Ureter (tissue), 1 donor: ENCODE measurements around the gene TAL2. TPM values are rescaled to one million over a fixed set of nuclear protein-coding genes. Genes with fewer than 3 reads are reported as not detected.
"Not testable (repeated sequence)": the region's sequence is repeated elsewhere in the genome, so short reads cannot be mapped to it uniquely, and the experiment has no call there.

ENCODE experiments used
- DNase-seq: peaks from one replicate; pipeline ENCODE4 v3.0.0-alpha.2; 2020; ENCODE audit warnings: low spot score
- total RNA-seq: library from RNA; stranded (reverse); gene quantifications from one replicate; pipeline ENCODE4 v1.2.4, GENCODE V29; 2023
- donor health status: DM: yes; HTN: yes; CAD: no.

Gene TAL2
- total RNA-seq, 1 donor from 2014 or later = not detected

DNA sequence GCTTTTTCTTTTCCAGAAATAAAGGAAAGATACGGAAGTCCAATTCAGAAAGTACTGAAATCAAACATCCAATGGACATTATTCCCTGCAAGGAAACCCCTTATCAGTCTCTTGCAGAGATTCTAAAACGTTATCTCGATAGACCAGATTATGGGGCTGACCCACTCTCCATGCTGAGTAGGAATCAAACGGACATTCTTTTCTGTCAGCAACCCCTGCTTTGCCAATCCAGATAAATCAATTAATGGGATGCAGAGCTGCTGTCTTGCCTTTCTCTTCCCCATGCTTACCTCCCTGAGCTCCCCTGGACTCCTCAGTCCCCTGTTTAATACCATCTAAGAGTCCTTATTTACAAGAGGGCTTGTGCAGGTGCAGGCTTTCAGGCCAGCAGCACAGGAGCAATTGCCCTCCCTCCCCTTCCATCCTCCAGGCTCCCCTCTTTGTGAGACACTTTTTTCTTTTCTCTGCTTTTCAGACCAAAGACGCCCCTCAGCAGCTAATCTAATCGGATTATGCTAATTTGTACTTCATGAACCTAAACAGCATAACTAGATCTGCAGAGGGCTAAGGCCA, 14.2 kb downstream of the TAL2 start:
- no peak for DNase-seq

- DNase-seq = no peak
These were observed 15.9 kb downstream of the TAL2 start for GRCh38 chr9:105678163-105678562.

GRCh38 chr9:105678781-105679180, 16.5 kb downstream of the TAL2 start:
- DNase-seq = no peak

GRCh38 chr9:105679257-105680022, 17.2 kb downstream of the TAL2 start:
- no peak for DNase-seq

DNA sequence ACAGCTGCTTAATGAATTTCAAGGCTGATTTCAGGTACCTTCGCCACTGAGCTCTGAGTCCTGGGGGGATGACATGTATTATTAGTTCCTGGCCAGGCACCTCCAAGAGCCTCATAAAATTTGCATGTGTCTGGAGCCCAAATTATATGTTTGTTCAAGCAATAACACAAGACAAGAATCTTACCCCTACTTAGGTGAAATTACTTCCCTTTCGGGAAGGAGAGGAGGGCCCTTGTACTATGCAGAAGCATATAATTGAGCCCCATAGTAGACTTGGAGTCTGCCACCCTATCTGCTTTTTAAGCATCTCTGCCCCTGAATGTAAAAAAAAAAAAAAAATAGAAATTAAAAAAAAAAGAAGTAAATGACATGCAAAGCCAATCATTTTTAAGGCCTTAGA, 19.1 kb downstream of the TAL2 start:
- DNase-seq = no peak

DNA sequence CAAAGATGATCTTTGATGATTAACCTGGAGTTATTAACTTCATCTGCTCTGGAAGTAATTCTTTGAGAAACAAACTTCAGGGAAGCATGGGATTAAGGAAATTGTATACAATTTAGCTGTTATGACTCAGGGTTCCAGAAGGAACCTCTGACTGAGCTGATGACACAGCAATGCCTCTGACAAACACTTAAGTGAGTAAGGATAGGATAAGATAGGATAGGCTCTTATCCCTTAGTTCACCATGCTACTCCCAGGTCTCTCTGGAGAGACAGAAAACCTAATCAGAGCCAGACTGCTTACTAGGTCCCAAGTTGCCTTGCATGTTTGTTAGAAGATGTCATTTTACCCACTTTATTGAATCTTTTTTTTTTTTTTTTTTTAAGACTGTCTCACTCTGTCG, 19.5 kb downstream of the TAL2 start:
- no peak for DNase-seq

DNA sequence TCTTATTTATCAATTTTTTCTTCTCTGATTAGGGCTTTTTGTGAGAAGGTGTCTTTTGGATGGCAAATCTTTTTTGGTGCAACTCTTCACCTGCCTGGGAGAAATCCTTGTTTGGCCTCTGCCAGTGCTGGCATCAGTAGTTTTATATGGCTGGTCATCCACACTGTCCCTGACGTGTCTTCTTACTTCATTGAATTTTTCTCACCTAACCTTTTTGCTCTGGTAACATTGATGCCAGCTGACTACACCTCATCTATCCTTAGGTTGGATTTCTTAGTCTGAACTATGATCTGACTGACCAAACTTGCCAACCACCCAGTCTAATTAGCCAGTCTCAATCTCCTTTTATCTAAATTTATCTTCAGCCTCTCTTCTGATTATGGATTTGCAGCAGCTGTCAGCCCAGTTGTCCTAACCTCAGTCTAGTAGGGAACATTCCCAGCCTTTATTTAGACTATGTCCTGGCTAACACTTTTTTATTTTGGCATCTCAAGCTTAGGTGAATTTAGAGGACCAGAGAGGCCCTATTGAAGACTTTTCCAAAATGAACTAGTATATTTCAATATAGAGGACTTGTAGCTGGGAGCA, 21.5 kb downstream of the TAL2 start:
- DNase-seq = no peak

- no peak for DNase-seq
These were observed 24.7 kb downstream of the TAL2 start for GRCh38 chr9:105686936-105687335.

DNA sequence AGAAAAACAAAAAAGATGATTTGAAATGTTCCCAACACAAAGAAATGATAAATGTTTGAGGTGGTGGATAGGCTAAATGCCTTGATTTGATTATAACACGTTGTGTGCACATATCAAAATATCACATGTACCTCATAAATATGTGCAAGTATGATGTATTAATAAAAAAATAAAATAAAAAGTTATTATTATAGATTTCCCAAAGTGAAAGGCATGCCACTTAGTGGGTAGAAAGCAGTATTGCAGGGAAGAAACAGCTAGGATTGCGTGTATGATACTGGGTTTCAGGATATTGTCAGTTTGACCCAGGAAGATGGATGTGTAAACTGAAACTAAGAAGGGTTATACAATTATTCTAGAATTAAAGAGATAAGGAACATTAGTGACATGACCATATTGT, 28.5 kb downstream of the TAL2 start:
- no peak for DNase-seq

GRCh38 chr9:105693435-105694189, 31.4 kb downstream of the TAL2 start:
- DNase-seq = no peak

GRCh38 chr9:105694190-105694847, 32.1 kb downstream of the TAL2 start, which contains the start of gene TMEM38B:
TMEM38B (plus strand) TSS chr9:105694541; CDS start chr9:105694661, 120 bp downstream.
- peak; percentile 66 for DNase-seq

DNA sequence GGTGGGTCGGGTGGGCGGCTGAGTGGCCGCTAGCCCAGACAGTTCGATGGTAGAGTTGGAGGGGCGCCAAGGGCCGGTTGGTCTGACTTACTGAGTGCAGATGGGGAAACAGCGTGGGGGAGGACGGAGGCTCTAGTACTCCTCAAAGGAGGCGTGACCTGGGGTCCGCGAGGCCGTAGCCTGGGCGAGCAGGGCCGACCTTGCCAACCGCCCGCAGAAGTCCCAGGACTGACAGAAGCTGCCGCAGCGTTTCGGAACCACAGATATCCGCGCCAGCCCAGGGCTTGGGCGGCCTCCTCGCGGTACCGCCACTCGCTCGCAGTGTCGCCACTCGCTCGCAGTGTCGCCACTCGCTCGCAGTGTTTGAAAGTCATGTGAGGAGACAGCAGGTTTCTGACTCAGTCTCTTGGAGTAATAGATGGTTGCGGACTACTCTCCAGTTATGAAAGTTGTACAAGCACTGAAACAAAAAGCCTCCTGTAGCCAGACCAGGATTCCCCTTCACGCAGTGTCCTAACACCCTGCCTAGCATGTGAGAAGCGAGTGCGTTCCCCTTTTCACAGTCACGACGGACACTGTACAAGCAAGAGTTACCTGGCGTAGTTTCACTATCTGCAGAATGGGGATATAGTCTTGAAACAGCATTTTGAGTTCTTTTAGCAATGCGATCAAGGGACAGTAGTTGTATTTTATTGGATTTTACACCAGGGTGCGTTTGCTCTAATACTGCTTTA, 32.8 kb downstream of the TAL2 start:
- DNase-seq = peak; percentile 56

DNA sequence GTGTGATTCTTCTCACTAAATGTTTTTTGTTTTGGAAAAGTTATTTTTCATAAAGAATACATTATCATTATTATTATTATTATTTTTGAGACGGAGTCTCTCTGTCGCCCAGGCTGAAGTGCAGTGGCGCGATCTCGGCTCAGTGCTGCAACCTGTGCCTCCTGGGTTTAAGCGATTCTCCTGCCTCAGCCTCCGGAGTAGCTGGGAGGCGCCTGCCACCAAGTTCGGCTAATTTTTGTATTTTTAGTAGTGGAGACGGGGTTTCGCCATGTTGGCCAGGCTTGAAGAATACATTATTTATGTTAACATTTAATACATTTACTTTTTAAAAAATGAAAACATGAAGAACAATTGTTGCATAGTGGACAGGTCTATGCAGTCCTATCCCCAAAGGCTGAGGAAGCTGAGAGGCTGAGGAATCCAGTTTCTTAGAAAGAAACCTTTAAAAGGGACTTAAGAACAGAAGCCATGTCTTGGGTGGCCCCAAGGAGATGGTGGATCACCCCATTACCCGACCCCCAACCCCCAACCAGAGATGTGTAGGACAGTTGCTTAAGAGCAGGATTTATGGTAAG, 34.0 kb downstream of the TAL2 start:
- DNase-seq = no peak

GRCh38 chr9:105697871-105698270, 35.6 kb downstream of the TAL2 start:
- no peak for DNase-seq

GRCh38 chr9:105698348-105698870, 36.2 kb downstream of the TAL2 start:
- no peak for DNase-seq

- no peak for DNase-seq
These were observed 38.4 kb downstream of the TAL2 start for GRCh38 chr9:105700668-105701067.

DNA sequence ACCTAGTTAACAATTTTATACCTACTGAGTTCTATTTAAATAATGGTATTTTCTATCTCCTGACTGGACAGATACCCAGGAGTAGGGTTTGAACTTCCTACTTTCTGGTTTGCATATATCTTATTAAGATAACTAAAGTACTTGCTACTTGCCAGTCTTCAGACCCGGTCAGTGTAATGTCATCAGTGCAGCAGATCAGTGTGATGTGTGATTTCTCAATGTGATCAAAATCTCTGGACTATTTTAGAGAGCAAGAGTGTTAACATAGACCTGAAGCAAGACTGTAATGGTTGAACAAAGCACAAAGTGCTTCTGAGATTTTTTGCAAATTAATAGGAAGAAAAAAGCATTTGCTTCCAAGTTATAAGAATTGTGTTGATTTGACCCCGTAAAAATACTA, 38.9 kb downstream of the TAL2 start:
- DNase-seq = no peak

DNA sequence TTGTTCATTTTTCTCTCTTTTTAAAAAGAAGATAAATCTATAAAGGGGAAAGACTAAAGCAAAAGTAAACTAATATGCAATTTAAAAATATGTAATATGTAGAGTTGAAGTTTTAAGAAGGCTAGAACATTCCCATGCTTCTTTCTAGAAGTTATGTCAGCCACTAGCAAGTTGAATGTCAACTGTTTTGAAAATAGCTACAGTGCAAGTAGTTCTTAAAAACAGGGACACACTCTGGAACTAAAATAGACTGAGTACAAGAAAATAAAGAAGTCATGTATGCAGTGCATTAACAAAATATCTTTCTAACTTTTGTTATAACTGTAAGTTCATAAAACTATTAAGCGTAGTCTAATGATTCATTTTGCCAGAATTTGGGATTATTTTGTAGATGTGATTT, 40.0 kb downstream of the TAL2 start:
- no peak for DNase-seq

DNA sequence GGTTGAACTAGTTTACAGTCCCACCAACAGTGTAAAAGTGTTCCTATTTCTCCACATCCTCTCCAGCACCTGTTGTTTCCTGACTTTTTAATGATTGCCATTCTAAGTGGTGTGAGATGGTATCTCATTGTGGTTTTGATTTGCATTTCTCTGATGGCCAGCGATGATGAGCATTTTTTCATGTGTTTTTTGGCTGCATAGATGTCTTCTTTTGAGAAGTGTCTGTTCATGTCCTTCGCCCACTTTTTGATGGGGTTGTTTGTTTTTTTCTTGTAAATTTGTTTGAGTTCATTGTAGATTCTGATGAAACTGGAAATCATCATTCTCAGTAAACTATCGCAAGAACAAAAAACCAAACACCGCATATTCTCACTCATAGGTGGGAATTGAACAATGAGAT, 41.4 kb downstream of the TAL2 start:
- DNase-seq = not testable (repeated sequence)

- no peak for DNase-seq
These were observed 43.9 kb downstream of the TAL2 start for GRCh38 chr9:105706156-105706555.

- DNase-seq = no peak
These were observed 46.1 kb downstream of the TAL2 start for GRCh38 chr9:105708405-105708804.
